Measurements from ENCODE around the gene RAB10.
"Not testable (repeated sequence)": the region's sequence is repeated elsewhere in the genome, so short reads cannot be mapped to it uniquely, and the experiment has no call there.

The RAB10 gene

DNA sequence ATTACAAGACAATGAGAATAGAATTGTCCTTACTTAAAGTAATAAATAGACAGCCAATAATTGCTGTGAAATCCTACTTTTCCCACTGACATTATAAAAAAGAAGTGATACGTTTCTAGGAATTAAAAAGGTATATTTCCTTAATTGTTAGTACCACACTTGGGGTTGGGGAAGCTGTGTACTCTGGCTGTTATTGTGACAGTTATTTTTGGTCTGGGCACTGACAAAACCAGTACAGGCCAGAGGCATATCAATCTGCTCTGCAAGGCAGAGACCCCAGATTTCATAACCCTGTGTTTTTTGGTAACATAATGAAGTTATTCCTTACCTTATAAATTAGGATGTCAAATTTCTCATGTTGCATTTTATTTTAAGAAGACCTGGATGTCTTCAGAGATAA is 66.5 kb downstream of the RAB10 start:
- no peak for DNase-seq

DNA sequence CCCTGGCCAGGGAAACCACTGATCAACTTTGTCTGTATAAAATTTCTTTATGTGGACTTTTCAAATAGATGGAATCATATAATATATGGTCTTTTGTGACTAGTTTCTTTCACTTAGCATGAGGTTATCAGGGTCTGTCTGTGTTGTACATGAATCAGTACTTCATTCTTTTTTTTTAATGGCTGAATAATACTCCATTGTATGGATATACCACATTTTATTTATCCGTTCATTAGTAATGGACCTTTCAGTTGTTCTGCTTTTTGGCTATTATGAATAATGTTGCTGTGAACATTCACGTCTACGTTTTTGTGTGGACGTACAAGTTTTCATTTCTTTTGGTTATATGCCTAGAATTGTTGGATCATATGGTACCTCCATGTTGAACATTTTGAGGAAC is 69.9 kb downstream of the RAB10 start:
- no peak for DNase-seq

DNA sequence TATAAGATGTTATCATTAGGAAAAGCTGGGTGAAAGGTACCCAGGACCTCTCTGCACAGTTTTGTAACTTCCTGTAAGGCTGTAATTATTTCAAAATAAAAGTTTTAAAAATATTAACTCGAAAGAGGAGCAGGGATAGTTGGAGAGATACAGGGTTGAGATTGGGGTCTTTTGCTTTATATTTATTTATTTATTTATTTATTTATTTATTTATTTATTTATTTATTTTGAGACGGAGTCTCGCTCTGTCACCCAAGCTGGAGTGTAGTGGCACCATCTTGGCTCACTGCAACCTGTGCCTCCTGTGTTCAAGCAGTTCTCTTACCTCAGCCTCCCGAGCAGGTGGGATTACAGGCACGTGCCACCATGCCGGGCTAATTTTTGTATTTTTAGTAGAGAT is 74.8 kb downstream of the RAB10 start:
- not testable (repeated sequence) for DNase-seq

DNA sequence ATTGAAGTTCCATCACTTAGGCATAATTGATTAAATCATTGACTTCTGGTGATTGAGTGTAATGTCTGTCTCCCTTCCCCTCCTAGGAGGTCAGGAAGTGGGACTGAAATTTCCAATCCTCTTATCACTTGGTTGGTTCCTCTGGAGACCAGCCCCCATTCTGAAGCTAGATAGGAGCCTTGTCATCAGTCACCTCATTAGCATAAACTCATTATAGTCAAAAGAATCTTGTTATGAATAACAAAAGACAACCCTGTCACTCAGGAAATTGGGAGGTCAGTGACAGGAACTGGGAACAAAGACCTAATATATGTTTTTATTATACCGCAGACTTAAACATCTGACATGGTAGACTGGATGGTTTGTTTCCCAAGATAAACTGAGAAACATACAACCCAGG is 78.3 kb downstream of the RAB10 start:
- DNase-seq, result no peak

DNA sequence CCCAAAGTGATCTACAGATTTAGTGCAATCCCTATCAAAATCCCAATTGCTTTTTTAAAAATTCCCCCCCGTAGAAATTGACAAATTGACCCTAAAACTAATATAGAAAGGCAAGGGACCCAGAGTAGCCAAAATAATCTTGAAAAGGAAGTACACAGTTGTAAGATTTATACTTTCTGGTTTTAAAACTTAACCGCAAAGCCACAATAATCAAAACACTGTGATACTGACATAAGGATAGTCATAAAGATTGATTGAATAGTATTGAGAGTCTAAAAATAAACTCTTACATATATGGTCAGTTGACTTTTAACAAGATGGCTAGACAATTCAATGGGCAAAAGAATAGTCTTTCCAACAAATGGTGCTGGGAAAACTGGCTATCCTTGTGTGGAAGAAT is 80.3 kb downstream of the RAB10 start:
- DNase-seq, result no peak

DNA sequence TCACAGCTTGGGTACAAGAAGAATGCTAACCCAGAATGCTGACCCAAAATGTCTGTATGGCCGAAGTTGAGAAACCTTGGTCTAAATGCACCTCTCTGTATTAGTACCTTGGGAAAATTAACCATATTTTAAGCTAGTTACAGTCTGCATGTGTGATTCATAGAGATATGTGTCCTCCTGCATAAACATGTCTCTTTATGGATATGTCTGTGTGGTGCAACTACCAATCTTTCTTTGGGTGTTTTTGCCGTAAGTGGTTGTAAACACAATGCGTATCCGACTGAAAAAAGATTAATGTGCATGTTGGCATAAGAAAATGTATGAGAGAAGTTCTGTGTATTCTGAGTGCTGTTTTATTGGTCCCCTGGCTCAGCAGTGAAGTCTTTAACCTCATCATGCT is 84.8 kb downstream of the RAB10 start:
- DNase-seq, result no peak

DNA sequence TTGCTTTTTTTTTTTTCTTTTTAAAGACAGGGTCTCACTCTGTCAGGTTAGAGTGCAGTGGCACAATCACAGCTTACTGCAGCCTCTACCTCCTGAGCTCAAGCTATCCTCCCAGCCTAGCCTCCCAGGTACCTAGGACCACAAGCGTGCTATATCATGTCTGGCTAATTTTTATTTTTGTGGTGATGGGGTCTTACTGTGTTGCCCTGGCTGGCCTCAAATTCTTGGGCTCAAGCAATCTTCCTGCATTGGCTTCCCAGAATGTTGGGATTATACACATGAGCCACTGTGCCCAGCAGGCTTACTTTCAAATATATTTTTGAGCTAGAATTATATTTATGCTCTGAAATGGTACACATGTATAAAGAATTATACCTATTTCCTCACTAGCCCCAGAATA is 85.6 kb downstream of the RAB10 start:
- DNase-seq, result no peak

DNA sequence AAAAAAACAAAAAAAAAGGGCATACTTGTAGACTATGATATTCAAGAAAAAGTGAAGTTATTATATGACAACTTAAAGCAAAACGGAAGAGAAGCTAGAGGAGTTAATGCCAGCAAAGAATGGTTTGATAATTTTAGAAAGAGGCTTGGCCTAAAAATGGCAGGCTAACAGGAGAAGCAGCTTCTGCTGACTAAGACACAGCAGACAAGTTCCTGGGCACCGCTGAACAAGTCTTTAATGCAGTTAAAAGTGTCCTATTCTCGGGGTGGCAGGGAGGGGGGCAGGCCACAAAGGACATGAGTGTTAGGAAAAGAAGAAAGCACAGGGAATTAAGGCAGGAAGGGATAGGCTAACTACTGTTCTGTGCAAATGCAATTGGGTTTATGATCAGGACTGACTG is 88.7 kb downstream of the RAB10 start:
- no peak for DNase-seq

DNA sequence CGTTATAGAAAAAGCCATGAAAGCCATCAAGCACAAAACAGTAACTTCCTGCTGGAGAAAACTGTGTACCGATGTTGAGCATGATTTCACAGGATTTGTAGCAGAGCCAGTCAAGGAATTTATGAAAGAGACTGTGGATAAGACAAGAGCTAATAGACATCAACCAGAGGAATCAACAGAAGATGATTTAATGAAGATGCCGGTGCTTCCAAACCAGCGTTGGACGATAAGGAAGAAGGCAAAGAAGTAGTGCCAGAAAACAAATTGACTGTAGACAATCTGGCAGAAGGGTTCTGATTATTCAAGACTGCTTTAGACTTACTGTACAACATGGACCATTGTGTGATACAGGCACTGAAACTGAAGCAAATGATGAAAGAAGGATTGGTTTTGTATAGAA is 89.5 kb downstream of the RAB10 start:
- no peak for DNase-seq

DNA sequence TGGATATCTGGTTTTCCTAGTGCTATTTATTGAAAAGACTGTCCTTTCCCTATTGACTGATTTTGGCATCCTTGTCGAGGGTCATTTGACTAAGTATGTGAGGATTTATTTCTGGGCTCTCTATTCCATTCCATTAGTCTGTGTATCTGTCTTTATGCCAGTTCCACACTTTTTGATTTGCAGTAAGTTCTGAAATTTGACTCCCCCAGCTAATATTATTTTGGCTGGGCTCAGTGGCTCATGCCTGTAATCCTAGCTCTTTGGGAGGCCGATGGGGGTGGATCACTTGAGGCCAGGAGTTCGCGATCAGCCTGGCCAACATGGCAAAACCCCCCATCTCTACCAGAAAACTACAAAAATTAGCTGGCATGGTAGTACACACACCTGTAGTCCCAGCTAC is 92.2 kb downstream of the RAB10 start:
- no peak for DNase-seq

DNA sequence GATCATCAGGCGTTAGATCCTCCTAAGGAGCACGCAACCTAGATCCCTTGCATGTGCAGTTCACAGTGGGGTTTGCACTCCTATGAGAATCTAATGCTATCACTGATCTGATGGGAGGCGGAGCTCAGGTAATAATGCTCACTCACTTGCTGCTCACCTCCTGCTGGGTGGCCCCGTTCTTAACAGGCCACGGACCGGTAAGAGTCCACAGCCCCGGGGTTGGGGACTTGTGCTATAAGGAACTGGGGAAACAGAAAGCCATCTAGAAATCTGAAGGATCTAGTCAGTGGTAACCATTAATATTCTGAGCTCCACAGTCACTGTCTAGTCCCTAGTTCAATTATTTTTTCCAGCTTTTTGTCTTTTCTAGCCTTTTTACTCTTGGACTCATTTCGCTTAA is 94.3 kb downstream of the RAB10 start:
- DNase-seq, result no peak

DNA sequence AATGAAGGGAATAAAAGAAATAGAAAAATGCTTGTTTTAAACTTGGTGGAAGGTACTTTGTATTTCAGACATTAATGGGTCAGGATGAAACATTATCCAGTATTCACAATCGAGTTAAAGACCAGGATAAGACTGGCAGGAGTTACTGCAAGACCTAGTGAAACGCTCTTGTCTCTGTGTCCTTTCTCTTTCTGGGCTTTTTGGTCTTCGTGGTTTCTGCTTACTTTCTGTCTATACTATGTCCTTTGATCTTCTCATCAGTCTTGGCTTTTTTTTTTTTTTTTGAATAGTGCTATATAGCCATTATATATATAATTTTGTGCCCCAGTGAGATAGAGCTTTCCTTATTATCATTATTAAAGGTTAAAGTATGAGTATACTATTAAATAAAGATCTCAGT is 96.9 kb downstream of the RAB10 start:
- no peak for DNase-seq

DNA sequence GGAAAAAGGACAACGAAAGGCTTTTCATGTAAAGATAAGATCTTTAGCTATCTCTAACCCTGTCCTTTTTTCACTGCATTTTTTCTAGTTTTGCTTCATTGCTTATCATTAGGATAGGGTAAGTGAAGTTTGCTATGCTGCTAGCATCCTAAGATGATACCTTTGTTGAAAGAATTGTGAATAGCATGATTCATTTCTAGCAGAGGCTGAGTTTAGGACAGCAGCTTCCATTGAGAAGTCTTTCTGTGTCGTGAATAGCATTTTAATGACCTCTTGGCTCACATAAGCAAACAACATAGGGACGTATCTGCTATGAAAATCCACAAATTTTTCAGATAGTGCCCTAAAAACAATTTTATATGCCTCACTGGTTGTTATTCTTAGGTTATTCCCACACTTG is 102.6 kb downstream of the RAB10 start:
- no peak for DNase-seq

DNA sequence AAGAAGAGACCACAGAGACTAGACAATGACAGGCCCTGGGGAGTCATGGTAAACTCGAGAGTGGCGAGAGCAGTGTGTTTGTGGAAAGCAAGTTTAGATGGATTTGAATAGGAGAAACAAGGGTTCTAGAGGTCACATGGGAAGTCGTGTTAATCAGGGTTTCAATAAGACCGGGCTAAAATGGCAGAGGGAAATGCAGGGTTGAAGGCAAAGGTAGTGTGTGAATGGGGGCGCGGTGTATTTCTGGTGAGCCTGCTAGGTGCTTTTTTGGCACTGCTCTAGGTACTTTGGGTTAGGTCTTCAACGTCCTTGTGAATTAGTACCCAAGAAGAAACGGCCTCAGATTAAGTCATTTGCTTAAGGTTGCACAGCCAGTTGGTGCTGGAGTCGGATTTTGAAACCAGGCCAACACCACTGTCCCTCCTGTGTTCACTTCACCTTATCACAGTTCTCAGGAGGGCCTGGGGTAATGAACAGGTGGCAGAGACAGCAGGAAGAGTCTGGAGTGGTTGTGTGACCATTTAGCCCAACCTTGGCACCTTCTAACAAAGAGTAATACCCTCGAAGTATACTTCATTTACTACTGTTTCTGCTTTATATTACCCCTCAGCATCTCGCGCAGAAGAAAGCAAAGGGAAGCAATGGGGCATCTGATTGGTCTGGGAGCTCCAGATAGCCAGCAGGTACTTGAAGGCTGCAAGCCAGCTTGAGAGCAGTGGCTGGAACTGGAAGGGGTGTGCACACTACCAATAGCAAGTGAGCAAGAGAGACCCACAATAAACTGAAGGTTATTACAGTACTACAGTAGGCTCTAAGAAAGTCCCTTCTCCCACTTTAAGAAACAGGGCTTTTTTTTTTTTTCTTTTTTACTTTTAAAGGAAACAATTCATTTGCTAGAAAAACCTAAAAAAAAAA is 105.6 kb downstream of the RAB10 start:
- no peak for DNase-seq

DNA sequence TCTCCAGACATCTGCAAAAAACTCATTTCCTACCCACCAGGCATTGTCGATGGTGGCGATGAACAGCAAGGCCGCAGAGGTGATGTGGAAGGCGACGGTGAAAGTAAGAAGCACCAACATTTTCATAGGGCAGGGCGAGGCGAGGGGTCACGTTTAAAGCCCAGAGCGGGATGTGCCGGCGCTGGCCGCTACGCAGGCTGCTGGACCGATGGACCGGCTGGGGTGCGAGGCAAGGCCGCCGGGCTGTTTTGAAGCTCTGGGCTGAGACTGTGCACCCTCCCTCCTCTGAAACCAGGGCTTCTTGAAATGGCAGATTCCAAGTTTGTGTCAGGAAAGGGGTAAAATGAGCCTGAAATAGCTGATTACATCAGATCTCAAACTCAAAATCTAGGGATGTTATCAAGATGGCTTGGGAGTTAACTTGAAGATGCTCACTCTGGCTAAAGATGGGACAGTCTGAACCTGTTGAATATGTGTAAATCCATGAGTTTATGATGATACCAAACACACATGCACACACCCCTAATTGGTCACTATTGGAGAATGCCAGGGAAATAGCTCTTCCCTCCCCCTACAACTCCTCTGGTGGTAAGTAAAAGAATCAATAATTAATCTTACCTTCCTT is 107.4 kb downstream of the RAB10 start:
- no peak for DNase-seq

DNA sequence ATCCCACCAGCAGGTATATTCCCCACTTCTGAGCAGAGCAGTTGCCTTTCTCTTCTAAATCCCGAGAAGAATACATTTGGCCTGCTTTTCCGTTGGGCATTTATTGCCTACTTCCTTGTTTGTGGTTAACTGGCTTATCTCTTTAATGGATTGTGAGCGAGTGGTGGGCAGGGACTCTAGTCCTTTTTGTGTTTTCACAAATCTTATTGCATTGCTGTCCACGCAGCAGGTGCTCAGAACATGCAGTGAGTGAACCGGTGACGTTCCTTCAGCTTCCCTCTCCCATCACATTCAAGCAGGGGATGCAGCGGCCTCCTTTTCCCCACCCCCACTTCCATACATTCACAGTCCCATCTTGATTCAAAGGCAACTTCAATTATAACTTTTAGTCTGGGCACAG is 110.1 kb downstream of the RAB10 start:
- no peak for DNase-seq

DNA sequence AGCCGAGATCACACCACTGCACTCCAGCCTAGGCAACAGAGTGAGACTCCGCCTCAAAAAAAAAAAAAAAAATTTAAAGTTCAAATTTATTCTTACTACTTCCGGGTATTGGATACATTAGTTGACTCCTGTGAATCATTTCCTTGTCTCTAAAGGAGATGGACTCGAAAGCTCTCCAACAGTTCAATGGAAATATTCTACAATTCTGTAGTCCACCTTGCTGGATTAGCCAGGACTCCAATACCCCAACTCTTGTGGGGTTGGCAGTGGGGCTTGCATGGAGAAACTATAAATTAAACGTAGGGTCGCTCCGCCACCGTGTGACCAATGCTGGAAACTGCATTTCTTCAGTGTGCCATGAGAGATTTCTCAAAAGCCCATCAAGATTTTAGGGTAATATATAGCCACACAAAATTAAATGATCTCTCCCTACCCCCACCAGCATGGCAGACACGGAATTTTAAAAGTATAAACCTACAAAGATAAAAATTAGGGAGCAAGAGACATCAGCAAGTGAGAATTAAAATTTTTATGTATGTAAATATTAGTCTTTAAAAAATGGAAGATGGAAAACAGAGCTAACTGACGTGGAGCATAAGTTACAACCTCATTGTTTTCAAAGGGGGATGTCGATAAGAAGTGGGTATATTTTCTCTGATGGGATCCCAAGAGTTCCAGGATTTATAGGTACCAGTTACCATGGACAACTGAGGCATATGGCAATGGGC is 111.2 kb downstream of the RAB10 start:
- peak; percentile 68 for DNase-seq

DNA sequence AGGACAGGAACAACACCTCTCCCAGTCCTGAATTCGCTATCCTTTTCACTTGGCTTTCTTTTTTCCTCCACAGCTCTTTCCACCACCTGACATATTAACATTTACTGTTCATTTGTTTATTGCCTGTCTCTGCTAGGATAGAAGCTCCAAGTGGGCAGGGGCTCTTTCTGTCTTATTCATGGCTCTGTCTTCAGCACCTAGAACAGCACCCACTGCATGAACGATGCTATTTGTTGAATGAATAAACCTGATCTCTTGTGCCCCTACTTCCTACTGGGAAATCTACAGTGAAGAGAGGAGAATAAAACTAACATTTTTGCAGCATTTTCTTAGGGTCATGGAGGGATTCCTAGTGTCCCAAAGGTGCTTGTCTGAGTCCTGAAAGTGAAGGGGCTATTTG is 114.6 kb downstream of the RAB10 start:
- no peak for DNase-seq

DNA sequence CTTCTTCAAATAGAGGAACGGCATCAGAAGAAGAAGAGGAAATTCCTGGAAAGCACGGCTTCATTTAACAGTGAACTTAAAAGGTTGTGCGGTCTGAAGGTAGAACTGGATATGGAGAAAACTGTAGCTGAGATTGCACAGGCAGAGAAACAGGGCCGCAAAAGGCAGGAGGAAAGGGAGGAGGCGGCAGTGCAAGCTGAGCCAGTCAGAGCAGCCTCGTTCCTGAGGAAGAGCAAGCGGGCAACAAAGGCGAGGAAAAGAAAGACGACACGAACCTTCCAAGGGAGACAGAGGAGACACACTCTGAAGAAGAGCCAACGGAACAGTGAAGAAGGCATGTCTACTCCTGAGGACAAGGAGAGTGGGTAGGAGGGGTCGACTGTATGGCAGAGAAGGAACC is 116.4 kb downstream of the RAB10 start:
- no peak for DNase-seq

DNA sequence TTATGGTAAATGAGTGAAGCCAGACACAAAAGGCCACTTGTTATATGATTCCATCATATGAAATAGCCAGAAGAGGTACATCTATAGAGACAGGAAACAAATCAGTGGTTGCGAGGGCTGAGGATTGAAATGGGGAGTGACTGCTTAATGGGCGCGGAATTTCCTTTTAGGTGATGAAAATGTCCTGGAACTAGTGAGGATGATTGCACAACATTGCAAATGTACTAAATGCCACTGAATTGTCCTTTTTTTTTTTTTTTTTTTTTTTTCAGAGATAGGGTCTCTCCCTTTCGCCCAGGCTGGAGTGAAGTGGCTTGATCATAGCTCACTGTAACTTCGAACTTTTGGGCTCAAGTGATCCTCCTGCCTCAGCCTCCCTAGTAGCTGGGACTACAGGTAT is 123.7 kb downstream of the RAB10 start:
- DNase-seq, result no peak

DNA sequence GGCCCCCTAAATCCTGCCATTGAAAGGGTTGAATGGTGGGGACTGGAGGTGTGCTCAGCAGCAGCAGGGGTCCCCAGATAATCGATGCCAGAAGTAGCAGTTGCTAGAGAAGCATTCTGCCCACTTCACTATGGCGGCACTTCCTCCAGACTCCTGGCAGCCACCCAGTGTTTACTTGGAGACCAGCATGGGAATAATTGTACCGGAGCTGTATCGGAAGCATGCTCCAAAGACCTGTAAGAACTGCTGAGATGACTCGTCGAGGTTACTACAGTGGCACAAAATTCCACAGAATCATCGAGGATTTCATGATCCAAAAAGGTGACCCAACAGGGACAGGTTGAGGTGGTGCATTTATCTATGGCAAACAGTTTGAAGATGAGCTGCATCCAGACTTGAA is 128.0 kb downstream of the RAB10 start:
- DNase-seq, result no peak

DNA sequence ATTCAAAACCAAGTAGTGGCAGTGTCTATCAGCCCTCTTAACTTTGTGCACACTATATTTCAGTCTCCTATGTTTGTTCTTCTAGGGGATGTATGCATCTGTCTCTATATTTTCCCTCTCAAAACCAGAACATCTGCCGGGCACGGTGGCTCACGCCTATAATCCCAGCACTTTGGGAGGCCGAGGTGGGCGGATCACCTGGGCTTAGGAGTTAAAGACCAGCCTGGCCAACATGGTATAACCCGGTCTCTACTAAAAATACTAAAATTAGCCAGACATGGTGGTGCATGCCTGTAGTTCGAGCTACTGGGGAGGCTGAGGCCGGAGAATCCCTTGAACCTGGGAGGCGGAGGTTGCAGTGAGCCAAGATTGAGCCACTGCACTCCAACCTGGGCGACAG is 129.1 kb downstream of the RAB10 start:
- no peak for DNase-seq

DNA sequence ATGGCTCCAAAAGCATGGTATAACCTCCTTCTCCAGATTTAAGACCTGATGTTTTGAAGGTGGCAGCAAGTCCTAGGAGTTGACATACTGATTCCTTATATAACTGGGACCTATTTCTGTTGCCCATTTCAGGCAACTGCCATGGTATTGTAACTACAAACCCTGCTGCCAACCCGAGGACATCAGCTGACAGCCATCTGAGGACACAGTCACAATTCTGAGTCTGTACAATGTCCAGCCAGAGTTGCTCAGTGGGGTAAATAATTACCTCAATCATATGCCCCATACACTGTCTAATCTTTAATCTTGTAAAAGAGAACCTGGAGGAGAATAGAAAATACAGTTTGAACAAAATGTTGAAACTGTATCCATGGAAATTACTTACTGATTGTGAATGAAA is 130.3 kb downstream of the RAB10 start:
- no peak for DNase-seq

DNA sequence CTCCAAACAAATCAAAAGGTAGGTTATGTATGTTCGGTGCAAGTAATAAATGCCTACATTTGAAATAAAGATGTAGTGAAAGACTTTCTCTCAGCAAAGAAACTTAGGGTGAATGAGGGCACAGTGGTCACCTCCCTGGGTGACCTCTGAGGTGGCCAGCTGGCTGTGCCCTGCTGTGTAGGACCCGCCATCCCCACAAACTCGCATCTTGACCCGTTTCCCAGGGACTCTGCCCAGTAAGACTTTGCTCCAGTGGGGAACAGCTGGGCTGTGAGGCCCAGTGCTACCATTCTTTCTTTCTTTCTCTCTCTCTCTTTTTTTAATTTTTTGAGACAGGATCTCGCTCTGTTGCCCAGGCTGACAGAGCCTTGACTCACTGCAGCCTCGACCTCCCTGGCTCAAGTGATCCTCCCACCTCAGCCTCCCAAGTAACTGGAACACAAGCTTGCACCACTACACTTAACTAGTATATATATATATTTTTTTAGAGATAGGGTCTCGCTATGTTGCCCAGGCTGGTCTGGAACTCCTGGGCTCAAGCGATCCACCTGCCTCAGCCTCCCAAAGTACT is 130.8 kb downstream of the RAB10 start:
- no peak for DNase-seq

All from CD4-positive, alpha-beta T cell treated with Interleukin-10 for 1 hour (primary cell).